Activated CD8-positive, alpha-beta memory T cell treated with anti-CD3 and anti-CD28 coated beads, Interleukin-2, amount 50 U/mL, for 1 hour (primary cell): Measurements from ENCODE around the gene SMIM44.

Experiments
- DNase-seq: peaks from one replicate; pipeline ENCODE4 v3.0.0-alpha.2; 2020; ENCODE audit errors: extremely low read depth

Gene SMIM44

GRCh38 chr19:3477506-3477905 lies 5.7 kb downstream of the SMIM44 start:
- DNase-seq = no peak

DNA sequence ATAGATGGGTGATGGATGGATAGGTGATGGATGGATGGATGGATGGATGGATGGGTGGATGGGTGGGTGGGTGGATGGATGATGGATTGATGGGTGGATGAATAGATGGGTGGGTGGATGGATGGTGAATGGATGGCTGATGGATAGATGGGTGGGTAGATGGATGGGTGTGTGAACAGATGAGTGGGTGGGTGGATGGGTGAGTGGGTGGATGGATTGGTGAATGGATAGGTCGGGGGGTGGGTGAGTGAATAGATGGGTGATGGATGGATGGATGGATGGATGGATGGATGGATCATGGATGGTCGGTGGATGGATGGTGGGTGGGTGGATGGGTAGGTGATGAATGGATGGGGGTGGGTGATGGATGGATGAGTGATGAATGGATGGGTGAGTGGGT lies 6.4 kb downstream of the SMIM44 start:
- DNase-seq = no peak

DNA sequence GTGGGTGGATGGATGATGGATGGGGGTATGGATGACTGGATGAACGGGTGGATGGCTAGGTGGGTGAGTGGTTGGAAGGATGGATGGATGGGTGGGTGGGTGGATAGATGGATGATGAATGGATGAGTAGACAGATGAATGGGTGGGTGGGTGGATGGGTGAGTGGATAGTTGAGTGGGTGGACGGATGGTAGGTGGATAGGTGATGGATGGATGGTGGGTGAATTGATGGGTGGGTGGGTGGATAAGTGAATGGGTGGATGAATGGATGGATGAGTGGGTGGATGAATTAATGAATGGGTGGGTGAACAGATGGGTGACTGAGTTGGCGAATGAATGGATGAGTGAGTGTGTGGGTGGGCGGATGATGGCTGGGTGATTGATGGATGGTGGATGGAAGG lies 7.8 kb downstream of the SMIM44 start:
- DNase-seq = no peak

- no peak for DNase-seq
Measured at GRCh38 chr19:3474614-3475013, 8.6 kb downstream of the SMIM44 start.

DNA sequence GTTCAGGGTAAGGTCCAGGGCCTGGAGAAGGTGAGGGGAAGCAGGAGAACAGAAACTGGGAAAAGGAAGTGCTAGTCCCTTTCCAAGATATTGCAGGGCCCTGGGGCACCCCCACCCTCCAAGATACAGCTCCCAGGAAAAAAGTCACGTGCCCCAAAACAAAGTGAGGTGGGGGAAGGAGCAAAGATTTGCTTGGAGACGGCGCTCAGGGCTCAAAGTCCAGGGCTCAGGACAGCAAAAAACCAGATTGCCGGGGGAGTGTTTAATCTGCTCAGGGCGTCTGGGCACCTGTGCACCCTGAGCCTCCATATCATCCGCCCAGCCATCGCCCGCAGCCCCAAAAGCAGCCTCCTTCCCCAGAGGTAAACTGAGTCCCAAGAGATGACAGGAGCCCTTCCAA lies 9.2 kb downstream of the SMIM44 start:
- DNase-seq = no peak

GRCh38 chr19:3471954-3472655 lies 11.1 kb downstream of the SMIM44 start:
- no peak for DNase-seq

- DNase-seq = no peak
Measured at GRCh38 chr19:3470500-3471128, 12.6 kb downstream of the SMIM44 start.

DNA sequence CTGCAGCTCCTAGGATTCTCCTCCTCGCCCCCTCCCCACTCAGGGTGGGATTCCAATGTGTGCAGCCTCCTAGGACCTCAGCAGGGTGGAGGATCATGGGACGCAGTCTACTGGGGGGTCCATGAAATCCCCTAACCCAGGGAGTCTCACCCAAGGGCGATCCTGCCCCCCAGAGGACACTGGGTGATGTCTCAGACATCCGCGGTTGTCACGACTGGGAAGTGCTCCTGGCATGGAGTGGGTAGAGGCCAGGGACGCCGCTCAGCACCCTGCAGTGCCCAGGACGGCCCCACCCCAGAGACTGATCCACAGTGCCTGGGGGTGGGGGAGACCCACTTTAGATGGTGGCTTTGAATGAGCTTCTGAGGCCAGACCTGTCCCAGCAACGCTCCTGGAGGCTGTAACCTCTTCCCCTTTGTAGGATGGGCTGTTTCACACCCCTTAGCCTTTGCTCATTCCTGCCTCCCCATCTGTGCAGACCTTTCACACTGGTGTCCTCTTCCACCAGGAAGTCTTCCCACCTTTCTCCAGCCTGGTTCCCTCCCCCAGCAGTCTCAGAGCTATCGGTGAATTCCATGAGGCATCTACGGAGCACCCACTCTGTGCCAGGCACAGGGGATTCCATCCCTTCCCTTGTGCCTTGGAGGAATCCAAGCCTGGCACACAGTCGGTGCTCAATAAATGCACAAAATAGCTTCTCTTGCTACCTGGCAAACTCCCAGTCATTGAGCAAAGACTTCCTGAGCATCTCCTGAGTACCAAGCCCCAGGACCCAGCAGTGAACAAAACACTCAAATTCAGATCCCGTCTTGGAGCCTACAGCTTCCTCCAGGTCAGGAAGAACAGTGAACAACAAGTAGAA lies 13.4 kb downstream of the SMIM44 start:
- no peak for DNase-seq

- no peak for DNase-seq
Measured at GRCh38 chr19:3468211-3468610, 15.0 kb downstream of the SMIM44 start.

GRCh38 chr19:3467437-3468198 lies 15.6 kb downstream of the SMIM44 start:
- no peak for DNase-seq

DNA sequence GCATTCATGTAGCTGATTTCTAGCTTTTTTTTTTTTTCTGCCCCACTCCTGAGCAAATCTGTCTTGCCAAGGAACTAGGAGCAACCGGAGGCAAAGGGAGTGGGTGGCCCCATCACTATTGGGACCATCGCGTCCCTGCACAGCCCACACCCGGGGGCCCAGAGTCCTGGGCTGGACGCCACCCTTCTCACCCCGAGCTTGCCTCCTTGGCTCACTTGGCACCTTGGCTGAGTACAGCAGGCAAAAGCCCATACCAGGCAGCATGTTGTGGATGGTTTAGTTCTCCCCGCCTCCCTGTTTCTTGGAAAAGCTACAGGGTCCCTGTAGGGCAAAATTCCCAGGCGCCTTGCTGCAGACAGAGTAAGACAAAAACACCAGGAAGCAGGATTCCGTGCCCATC lies 16.6 kb downstream of the SMIM44 start:
- no peak for DNase-seq

DNA sequence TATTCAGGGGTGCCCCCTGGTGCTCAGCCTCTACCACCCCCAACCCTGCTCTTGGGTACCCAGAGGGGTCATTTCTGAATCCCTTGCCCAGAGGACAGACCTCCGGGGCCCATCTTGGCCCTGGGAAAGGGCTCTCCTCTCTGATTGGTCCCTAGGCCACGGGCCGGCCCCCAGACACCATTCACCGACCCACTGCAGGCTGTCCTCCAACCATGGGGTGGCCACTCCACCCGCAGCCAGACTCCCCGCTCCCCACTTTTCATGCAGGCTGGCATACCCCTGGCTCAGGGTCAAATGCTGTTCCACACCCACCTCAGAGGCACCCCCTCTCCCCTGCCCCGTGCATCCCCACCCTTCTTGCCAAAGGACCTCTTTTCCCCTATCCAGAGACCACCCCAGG lies 17.7 kb downstream of the SMIM44 start:
- DNase-seq = no peak

DNA sequence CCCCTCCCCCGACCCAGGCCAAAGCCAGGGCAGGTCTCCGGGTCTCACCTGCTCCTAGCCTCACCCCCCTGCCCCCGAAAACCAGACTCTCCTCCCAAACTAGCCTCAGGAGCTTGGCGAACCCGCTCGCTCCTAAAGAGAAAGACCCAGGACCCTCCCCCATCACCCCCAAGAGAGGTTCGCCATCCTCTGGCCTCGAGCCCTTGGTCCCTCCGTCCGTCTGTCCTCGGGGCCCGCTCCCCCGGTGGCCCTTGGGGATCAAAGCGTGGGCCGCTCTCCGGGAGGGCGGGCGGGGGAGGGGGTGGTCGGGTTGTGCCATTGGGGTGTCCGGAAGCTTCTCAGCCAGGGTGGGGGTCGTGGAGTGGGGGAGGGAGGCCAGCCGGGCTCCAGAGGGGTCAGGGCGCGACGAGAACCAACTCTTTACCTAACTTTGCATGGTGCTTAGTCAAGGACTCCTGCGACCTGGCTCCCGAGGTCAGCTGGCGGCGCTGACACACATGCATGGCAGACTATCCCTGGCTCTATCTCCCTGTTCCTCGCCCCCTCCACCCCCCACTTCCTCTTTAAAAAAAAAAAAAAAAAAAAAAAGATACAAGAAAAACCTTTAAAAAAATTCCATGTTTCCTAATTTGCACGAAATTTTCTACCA lies 18.5 kb downstream of the SMIM44 start:
- DNase-seq = no peak

GRCh38 chr19:3463714-3464586 lies 19.3 kb downstream of the SMIM44 start:
- DNase-seq = no peak

- no peak for DNase-seq
Measured at GRCh38 chr19:3462991-3463713, 20.1 kb downstream of the SMIM44 start.

GRCh38 chr19:3459965-3460582 lies 23.2 kb downstream of the SMIM44 start:
- DNase-seq = no peak

DNA sequence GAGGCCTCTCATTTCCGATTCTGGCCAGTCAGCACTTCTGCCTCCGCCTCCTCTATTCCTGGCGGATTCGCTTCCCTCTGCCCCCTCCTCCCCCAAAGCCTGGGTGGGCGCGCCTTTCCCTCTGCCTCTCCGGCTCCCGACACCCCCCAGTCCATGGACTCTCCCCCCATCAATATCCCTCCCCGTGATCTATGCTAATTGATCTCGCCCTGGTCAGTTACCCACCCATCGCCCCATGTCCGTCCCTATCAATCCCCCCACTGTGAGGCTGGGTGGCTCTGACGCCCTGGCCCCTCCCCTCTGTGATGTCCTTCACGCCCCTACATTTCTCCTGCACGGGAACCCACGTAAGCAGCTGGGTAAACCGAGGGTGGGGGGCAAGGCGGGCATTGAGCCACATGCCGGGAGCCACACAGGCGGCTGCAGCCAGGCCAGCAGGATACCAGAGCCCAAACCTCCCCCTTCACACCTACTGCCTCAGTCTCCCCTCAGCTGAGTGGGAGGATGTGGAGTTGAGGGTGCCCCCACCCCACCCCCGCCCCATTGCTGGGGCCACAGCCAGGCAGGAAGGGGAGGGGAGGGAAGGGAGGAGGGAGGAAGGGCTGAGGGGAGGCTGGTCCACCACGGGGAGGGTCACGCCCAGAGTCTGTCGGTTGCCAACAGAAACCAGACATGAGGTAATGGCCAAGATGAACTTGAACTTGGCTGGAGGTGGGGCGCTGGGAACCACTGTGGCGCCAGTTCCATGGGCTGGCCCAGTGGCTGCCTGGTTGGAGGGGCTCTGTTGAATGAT lies 24.0 kb downstream of the SMIM44 start:
- DNase-seq = no peak

- DNase-seq = no peak
Measured at GRCh38 chr19:3458229-3459088, 24.8 kb downstream of the SMIM44 start.
